Fibroblast of lung (primary cell): ENCODE measurements around the gene CNNM2. TPM values are rescaled to one million over a fixed set of nuclear protein-coding genes. Genes with fewer than 3 reads are reported as not detected.

Source experiments
- DNase-seq, 2 donors: peaks; one replicate each; pipeline versions ENCODE4 v3.0.0 to v3.0.0-alpha.2; 2010; ENCODE audit warnings: low read depth in 2 of 2
- H2AFZ ChIP-seq: 2 replicates; pipeline ENCODE4 v1.5.1; 2012; ENCODE audit warnings: low read length, control low read depth, inconsistent platforms
- H3K27ac ChIP-seq: 2 replicates; pipeline ENCODE4 v1.5.1; 2011; ENCODE audit warnings: low read length, control low read depth; ENCODE audit not compliant: insufficient read depth
- H3K27me3 ChIP-seq: 2 replicates; pipeline ENCODE4 v1.5.1; 2011; ENCODE audit warnings: mild to moderate bottlenecking, low read length; ENCODE audit not compliant: control insufficient read depth, insufficient read depth
- H3K36me3 ChIP-seq: 2 replicates; pipeline ENCODE4 v1.5.1; 2011; ENCODE audit warnings: low read length; ENCODE audit not compliant: control insufficient read depth, insufficient read depth
- H3K4me1 ChIP-seq: 2 replicates; pipeline ENCODE4 v1.5.1; 2011; ENCODE audit warnings: low read length; ENCODE audit not compliant: control insufficient read depth, insufficient read depth; ENCODE audit errors: extremely low read depth
- H3K4me2 ChIP-seq: 2 replicates; pipeline ENCODE4 v1.5.1; 2011; ENCODE audit warnings: low read length, control low read depth; ENCODE audit not compliant: insufficient read depth; ENCODE audit errors: extremely low read depth
- H3K4me3 ChIP-seq, 4 experiments: fragments of 200-600 bp in 1 of 4; sonication (generic) in 1 of 4; replicated peaks in 1 of 4; 2 replicates each; pipeline ENCODE4 v1.5.1; 2011 to 2016; ENCODE audit warnings: low read length in 4 of 4, low read depth in 3 of 4, mild to moderate bottlenecking in 3 of 4, control low read depth in 2 of 4, inconsistent platforms in 1 of 4, mixed read lengths in 1 of 4; ENCODE audit not compliant: insufficient read depth in 1 of 4; ENCODE audit errors: control extremely low read depth in 1 of 4
- H3K79me2 ChIP-seq: 2 replicates; pipeline ENCODE4 v1.5.1; 2012; ENCODE audit warnings: mild to moderate bottlenecking, low read length, inconsistent platforms; ENCODE audit not compliant: control insufficient read depth, insufficient read depth
- H3K9ac ChIP-seq: 2 replicates; pipeline ENCODE4 v1.5.1; 2011; ENCODE audit warnings: mild to moderate bottlenecking, low read length, control low read depth; ENCODE audit not compliant: insufficient read depth
- H3K9me3 ChIP-seq: 2 replicates; pipeline ENCODE4 v1.5.1; 2012; ENCODE audit warnings: low read depth, low read length; ENCODE audit not compliant: control insufficient read depth, insufficient read depth
- H4K20me1 ChIP-seq: 2 replicates; pipeline ENCODE4 v1.5.1; 2011; ENCODE audit warnings: low read length; ENCODE audit not compliant: control insufficient read depth, insufficient read depth; ENCODE audit errors: extremely low read depth
- EZH2 ChIP-seq: IDR thresholded peaks from 2 replicates; pipeline ENCODE4 v1.5.1; 2012; ENCODE audit warnings: low read length, control low read depth, mild to moderate bottlenecking; ENCODE audit errors: missing control alignments
- polyA plus RNA-seq, 2 donors: library from polyadenylated mRNA; depleted of rRNA in 1 of 2; stranded (reverse) in 1 of 2; unstranded in 1 of 2; fragments of >200 nt; gene quantifications; 2 replicates each; pipeline ENCODE4 v1.2.1, GENCODE V29; 2011 to 2012; ENCODE audit warnings: missing spikeins in 1 of 2
- total RNA-seq: library from RNA; depleted of rRNA; stranded (reverse); fragments of >200 nt; gene quantifications from 2 replicates; pipeline ENCODE4 v1.2.1, GENCODE V29; 2014
- TF ChIP-seq, protein P1 (sequence below), 2 donors: IDR thresholded peaks in 1 of 2; conservative IDR thresholded peaks in 1 of 2; 1 replicate in 1 of 2; 2 replicates in 1 of 2; pipeline ENCODE4 v1.5.1; 2011 to 2012; ENCODE audit warnings: low read length in 2 of 2, control low read depth in 1 of 2, inconsistent platforms in 1 of 2, low read depth in 1 of 2, mild to moderate bottlenecking in 1 of 2

CNNM2 gene
- total and polyA plus RNA-seq, 2 donors (not counting 1 experiment from before 2014, with no cell fraction given) = 3.4 to 6.1 TPM

DNA sequence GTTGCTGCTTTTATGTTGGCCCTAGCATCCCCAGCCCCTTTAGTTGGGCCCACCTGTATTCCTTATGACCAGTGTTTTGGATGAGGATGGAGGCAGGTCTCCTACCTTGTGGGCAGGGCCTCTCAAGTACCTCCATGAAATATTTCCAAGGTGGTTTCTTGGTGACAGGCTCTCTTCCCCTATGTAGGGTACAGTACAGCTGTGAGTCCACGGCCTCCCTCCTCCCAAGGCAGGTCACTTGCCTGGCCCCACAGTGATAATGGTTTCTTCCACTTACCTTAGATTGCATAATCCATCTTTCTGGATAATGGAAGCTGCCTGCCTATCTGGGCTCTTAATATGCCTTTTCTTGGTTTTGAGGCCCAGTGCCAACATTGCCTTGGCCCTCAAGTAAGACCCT is 164.6 kb downstream of the CNNM2 start:
- no peaks in the 10 kb centered on the region for H4K20me1 ChIP-seq
- H3K79me2 ChIP-seq = no peaks in the 10 kb centered on the region
- H2AFZ ChIP-seq = no peak overlapping the region
- H3K36me3 ChIP-seq = no peaks in the 10 kb centered on the region
- TF ChIP-seq EZH2 = no peak
- TF ChIP-seq, protein P1, sequence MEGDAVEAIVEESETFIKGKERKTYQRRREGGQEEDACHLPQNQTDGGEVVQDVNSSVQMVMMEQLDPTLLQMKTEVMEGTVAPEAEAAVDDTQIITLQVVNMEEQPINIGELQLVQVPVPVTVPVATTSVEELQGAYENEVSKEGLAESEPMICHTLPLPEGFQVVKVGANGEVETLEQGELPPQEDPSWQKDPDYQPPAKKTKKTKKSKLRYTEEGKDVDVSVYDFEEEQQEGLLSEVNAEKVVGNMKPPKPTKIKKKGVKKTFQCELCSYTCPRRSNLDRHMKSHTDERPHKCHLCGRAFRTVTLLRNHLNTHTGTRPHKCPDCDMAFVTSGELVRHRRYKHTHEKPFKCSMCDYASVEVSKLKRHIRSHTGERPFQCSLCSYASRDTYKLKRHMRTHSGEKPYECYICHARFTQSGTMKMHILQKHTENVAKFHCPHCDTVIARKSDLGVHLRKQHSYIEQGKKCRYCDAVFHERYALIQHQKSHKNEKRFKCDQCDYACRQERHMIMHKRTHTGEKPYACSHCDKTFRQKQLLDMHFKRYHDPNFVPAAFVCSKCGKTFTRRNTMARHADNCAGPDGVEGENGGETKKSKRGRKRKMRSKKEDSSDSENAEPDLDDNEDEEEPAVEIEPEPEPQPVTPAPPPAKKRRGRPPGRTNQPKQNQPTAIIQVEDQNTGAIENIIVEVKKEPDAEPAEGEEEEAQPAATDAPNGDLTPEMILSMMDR (conservative IDR thresholded peaks at IDR 0.05 in 1 of 2, IDR thresholded peaks at IDR 0.05 in 1 of 2; ENCODE audit: low read depth in 1 of 2, low read length in 2 of 2) = no peak
- no peak overlapping the region for H3K4me2 ChIP-seq
- H3K9ac ChIP-seq = no peak overlapping the region
- no peak overlapping the region for H3K4me3 ChIP-seq
- no peak overlapping the region for H3K27ac ChIP-seq
- H3K4me1 ChIP-seq = no peaks in the 10 kb centered on the region
- no peaks in the 10 kb centered on the region for H3K9me3 ChIP-seq
- H3K27me3 ChIP-seq = no peaks in the 10 kb centered on the region
- no peak for DNase-seq

DNA sequence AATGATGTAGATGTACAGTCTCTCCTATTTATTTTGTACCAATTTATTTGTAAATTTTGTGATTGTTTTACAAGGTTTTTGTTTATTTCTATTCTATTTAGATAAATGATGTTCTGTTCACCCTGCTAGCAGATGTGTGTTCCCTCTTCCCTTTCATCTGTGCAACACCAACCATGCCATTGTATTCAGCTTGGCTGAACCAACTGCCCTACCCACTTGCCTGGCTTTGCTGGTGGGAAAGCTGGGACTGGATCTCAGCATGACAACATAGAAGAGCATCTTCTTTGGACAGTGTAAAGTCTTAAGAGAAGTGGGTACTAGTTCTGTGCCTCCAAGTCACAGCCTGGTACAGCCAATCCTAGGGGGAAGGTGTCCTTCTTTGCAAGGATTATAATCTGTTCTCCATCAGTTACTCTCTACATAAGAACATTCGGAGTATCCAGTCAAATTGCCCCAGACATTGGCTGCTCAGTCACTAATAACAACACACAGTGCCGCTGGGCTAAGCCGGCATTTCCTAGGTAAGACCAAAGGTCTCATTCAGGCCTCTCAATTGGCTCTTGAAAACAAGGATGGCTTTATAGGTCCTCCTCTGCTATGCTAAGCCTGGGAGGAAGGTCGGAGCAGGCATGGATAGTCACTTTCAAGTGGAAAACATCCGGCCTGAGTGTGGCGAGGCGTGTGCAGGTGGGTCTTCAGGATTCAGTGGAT is 165.3 kb downstream of the CNNM2 start:
- no peak overlapping the region for H3K9ac ChIP-seq
- H3K4me1 ChIP-seq = no peaks in the 10 kb centered on the region
- H3K4me2 ChIP-seq = no peak overlapping the region
- H3K27me3 ChIP-seq = no peaks in the 10 kb centered on the region
- no peak overlapping the region for H3K27ac ChIP-seq
- DNase-seq = no peak
- TF ChIP-seq EZH2 = no peak
- TF ChIP-seq, protein P1 (conservative IDR thresholded peaks at IDR 0.05 in 1 of 2, IDR thresholded peaks at IDR 0.05 in 1 of 2; ENCODE audit: low read depth in 1 of 2, low read length in 2 of 2) = no peak
- no peaks in the 10 kb centered on the region for H3K9me3 ChIP-seq
- H3K79me2 ChIP-seq = no peaks in the 10 kb centered on the region
- no peaks in the 10 kb centered on the region for H4K20me1 ChIP-seq
- no peak overlapping the region for H2AFZ ChIP-seq
- H3K4me3 ChIP-seq = no peak overlapping the region
- no peaks in the 10 kb centered on the region for H3K36me3 ChIP-seq

DNA sequence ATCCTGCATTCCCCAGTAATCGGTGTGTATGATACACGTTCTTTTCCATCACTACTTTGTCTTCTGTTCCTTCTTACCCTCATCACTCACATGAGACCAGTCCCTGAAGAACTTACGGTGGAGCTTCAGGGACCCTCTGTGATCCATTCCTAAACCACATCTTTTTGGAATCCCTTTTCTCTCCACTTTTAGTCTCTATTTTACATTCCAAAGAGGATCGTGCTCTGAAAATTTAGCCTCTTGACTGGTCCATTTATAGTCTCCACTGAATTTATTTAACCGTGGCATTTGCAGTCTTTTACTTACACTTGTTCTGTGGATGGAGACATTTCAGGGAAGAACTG is 165.9 kb downstream of the CNNM2 start:
- no peaks in the 10 kb centered on the region for H4K20me1 ChIP-seq
- no peak for DNase-seq
- H3K79me2 ChIP-seq = no peaks in the 10 kb centered on the region
- H3K27ac ChIP-seq = no peak overlapping the region
- H3K9ac ChIP-seq = no peak overlapping the region
- H3K36me3 ChIP-seq = peaks cover 1% of the 10 kb centered on the region
- H2AFZ ChIP-seq = no peak overlapping the region
- no peak for TF ChIP-seq EZH2
- TF ChIP-seq, protein P1 (conservative IDR thresholded peaks at IDR 0.05 in 1 of 2, IDR thresholded peaks at IDR 0.05 in 1 of 2; ENCODE audit: low read depth in 1 of 2, low read length in 2 of 2) = no peak
- no peaks in the 10 kb centered on the region for H3K9me3 ChIP-seq
- H3K4me3 ChIP-seq = no peak overlapping the region
- no peak overlapping the region for H3K4me2 ChIP-seq
- H3K27me3 ChIP-seq = no peaks in the 10 kb centered on the region
- no peaks in the 10 kb centered on the region for H3K4me1 ChIP-seq
